ENCODE measurements around the gene VPS54.

The VPS54 gene

GRCh38 chr2:64019083-64019974, at the start of gene VPS54:
Gene VPS54, minus strand, starts transcription at chr2:64019428. Its CDS starts 35,429 bp downstream, at chr2:63983999.
- no peak for TF ChIP-seq CTCF (IDR thresholded peaks at IDR 0.05; ENCODE audit: insufficient read depth, low read depth, low read length, missing control alignments)
- DNase-seq (ENCODE audit: low read depth), result peak; percentile 56
- H3K4me3 ChIP-seq (ENCODE audit: low read length), result peak within 1 kb of the TSS; percentile 79

- peak; percentile 1 for TF ChIP-seq CTCF (IDR thresholded peaks at IDR 0.05; ENCODE audit: insufficient read depth, low read depth, low read length, missing control alignments)
- no peak for DNase-seq (ENCODE audit: low read depth)
- H3K4me3 ChIP-seq (ENCODE audit: low read length), result no peak overlapping the region
Measured at GRCh38 chr2:64067326-64067725, 48.1 kb upstream of the VPS54 start.

- no peak for TF ChIP-seq CTCF (IDR thresholded peaks at IDR 0.05; ENCODE audit: insufficient read depth, low read depth, low read length, missing control alignments)
- no peak overlapping the region for H3K4me3 ChIP-seq (ENCODE audit: low read length)
- DNase-seq (ENCODE audit: low read depth), result peak; percentile 78
Measured at GRCh38 chr2:64065516-64065915, 46.3 kb upstream of the VPS54 start.

- H3K4me3 ChIP-seq (ENCODE audit: low read length), result no peak overlapping the region
- peak; percentile 82 for DNase-seq (ENCODE audit: low read depth)
Measured at GRCh38 chr2:64063924-64064331, 44.7 kb upstream of the VPS54 start.

GRCh38 chr2:64063454-64063853, 44.2 kb upstream of the VPS54 start:
- no peak for TF ChIP-seq CTCF (IDR thresholded peaks at IDR 0.05; ENCODE audit: insufficient read depth, low read depth, low read length, missing control alignments)
- no peak overlapping the region for H3K4me3 ChIP-seq (ENCODE audit: low read length)
- no peak for DNase-seq (ENCODE audit: low read depth)

More at GRCh38 chr2:64063924-64064331, 44.7 kb upstream of the VPS54 start:
- no peak for TF ChIP-seq CTCF (IDR thresholded peaks at IDR 0.05; ENCODE audit: insufficient read depth, low read depth, low read length, missing control alignments)

GRCh38 chr2:64062840-64063239, 43.6 kb upstream of the VPS54 start:
- TF ChIP-seq CTCF (IDR thresholded peaks at IDR 0.05; ENCODE audit: insufficient read depth, low read depth, low read length, missing control alignments), result no peak
- DNase-seq (ENCODE audit: low read depth), result peak; percentile 89
- no peak overlapping the region for H3K4me3 ChIP-seq (ENCODE audit: low read length)
